ENCODE results near the gene RIPK1.

The RIPK1 gene

DNA sequence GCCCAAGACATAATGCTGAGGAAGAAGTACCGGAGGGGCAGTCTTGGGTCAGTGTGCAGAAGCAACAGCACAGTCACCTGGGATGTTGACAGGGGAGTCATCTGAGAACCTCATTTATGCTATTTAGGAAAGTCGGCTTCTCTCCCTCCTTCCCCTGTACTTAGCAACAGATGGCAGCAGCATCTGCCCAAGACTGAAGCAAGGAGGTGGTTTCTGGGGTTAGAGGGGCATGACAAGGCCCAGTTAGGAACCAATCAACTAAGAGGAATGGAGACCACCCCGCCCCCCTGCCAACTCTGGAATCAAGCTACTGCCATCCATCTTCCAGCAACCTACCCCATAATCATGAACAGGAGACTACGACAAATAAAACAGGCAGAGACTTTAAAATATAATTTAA, 21.7 kb downstream of the RIPK1 start:
- Histone ChIP-seq H3K36me3 (ENCODE audit: insufficient read depth, low read length) (peaks cover 41% of the 10 kb centered on the region), H3K27me3 (ENCODE audit: insufficient read depth, low read length, poor library complexity) (no peaks in the 10 kb centered on the region), H3K9ac (ENCODE audit: low read depth, low read length) (no peak overlapping the region), H2AFZ (ENCODE audit: low read depth, low read length) (no peak overlapping the region), H3K4me2 (ENCODE audit: insufficient read depth, low read length) (no peak overlapping the region), H3K27ac (ENCODE audit: low read length) (no peak overlapping the region), H3K4me1 (ENCODE audit: insufficient read depth, low read length) (no peaks in the 10 kb centered on the region), H3K79me2 (ENCODE audit: insufficient read depth, low read length) (no peaks in the 10 kb centered on the region), H4K20me1 (ENCODE audit: insufficient read depth, low read length) (peaks cover 5% of the 10 kb centered on the region; the same call in 1 of the 2 replicates), H3K9me3 (ENCODE audit: insufficient read depth, low read length, severe bottlenecking) (no peaks in the 10 kb centered on the region), H3K4me3 (ENCODE audit: low read depth in 1 of 2, low read length in 2 of 2) (no peak overlapping the region)
- TF ChIP-seq, protein P1, sequence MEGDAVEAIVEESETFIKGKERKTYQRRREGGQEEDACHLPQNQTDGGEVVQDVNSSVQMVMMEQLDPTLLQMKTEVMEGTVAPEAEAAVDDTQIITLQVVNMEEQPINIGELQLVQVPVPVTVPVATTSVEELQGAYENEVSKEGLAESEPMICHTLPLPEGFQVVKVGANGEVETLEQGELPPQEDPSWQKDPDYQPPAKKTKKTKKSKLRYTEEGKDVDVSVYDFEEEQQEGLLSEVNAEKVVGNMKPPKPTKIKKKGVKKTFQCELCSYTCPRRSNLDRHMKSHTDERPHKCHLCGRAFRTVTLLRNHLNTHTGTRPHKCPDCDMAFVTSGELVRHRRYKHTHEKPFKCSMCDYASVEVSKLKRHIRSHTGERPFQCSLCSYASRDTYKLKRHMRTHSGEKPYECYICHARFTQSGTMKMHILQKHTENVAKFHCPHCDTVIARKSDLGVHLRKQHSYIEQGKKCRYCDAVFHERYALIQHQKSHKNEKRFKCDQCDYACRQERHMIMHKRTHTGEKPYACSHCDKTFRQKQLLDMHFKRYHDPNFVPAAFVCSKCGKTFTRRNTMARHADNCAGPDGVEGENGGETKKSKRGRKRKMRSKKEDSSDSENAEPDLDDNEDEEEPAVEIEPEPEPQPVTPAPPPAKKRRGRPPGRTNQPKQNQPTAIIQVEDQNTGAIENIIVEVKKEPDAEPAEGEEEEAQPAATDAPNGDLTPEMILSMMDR (IDR thresholded peaks at IDR 0.05; ENCODE audit: borderline replicate concordance, extremely low read depth, low read length, poor library complexity, severe bottlenecking): no peak
- no peak for TF ChIP-seq EZH2 (IDR thresholded peaks at IDR 0.05; ENCODE audit: borderline replicate concordance, low read depth, low read length, severe bottlenecking)
- peak; percentile 18 for DNase-seq
- peak; percentile 80 for ATAC-seq (ENCODE audit: insufficient read depth, low read depth)

DNA sequence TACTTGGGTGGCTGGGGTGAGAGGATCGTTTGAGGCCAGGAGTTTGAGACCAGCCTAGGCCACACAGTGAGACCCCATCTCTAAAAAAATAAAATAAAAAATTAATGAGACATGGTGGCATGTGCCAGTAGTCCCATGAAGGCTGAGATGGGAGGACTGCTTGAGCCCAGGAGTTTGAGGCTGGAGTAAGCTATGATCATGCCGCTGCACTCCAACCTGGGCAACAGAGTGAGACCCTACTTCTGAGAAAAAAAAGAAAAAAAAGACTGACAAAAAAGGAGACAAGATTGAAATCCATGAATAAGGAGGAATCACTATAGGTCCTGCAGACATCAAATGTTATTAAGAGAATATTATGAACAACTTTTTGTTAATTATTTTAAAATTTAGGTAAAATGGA, 26.5 kb downstream of the RIPK1 start:
- H3K36me3 ChIP-seq (ENCODE audit: insufficient read depth, low read length): peaks cover 32% of the 10 kb centered on the region
- no peak for TF ChIP-seq EZH2 (IDR thresholded peaks at IDR 0.05; ENCODE audit: borderline replicate concordance, low read depth, low read length, severe bottlenecking)
- TF ChIP-seq, protein P1 (IDR thresholded peaks at IDR 0.05; ENCODE audit: borderline replicate concordance, extremely low read depth, low read length, poor library complexity, severe bottlenecking): no peak
- H3K9ac ChIP-seq (ENCODE audit: low read depth, low read length): no peak overlapping the region

DNA sequence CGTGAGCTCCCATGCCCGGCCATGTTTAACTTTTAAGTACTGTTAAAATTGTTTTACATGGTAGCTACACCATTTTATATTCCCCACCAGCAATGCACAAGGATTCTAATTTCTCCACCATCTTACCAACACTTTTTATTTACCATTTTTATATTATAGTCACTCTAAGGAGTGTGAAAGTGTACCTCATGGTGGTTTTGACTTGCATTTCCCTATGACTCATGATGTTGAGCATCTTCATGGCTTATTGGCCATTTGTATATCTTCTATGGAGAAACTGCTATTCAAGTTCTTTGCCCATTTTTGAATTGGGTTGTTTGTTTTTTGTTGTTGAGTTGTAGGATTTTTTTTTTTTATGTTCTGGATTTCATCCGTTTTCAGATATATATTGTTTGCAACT, 34.6 kb downstream of the RIPK1 start:
- Histone ChIP-seq H3K27ac (ENCODE audit: low read length) (no peak overlapping the region), H3K27me3 (ENCODE audit: insufficient read depth, low read length, poor library complexity) (no peaks in the 10 kb centered on the region), H3K9me3 (ENCODE audit: insufficient read depth, low read length, severe bottlenecking) (no peaks in the 10 kb centered on the region), H2AFZ (ENCODE audit: low read depth, low read length) (no peak overlapping the region), H3K4me3 (ENCODE audit: low read depth in 1 of 2, low read length in 2 of 2) (no peak overlapping the region), H3K4me1 (ENCODE audit: insufficient read depth, low read length) (no peaks in the 10 kb centered on the region), H3K79me2 (ENCODE audit: insufficient read depth, low read length) (no peaks in the 10 kb centered on the region), H3K9ac (ENCODE audit: low read depth, low read length) (no peak overlapping the region), H3K36me3 (ENCODE audit: insufficient read depth, low read length) (peaks cover 69% of the 10 kb centered on the region), H4K20me1 (ENCODE audit: insufficient read depth, low read length) (no peaks in the 10 kb centered on the region), H3K4me2 (ENCODE audit: insufficient read depth, low read length) (no peak overlapping the region)
- no peak for ATAC-seq (ENCODE audit: insufficient read depth, low read depth)
- DNase-seq: no peak
- TF ChIP-seq EZH2 (IDR thresholded peaks at IDR 0.05; ENCODE audit: borderline replicate concordance, low read depth, low read length, severe bottlenecking): no peak
- TF ChIP-seq, protein P1 (IDR thresholded peaks at IDR 0.05; ENCODE audit: borderline replicate concordance, extremely low read depth, low read length, poor library complexity, severe bottlenecking): no peak

More for the DNA sequence above, 26.5 kb downstream of the RIPK1 start:
- no peak for DNase-seq
- Histone ChIP-seq H3K79me2 (ENCODE audit: insufficient read depth, low read length) (no peaks in the 10 kb centered on the region), H3K4me3 (ENCODE audit: low read depth in 1 of 2, low read length in 2 of 2) (no peak overlapping the region), H3K4me2 (ENCODE audit: insufficient read depth, low read length) (no peak overlapping the region), H3K27ac (ENCODE audit: low read length) (no peak overlapping the region), H3K9me3 (ENCODE audit: insufficient read depth, low read length, severe bottlenecking) (no peaks in the 10 kb centered on the region), H3K27me3 (ENCODE audit: insufficient read depth, low read length, poor library complexity) (no peaks in the 10 kb centered on the region), H3K4me1 (ENCODE audit: insufficient read depth, low read length) (no peaks in the 10 kb centered on the region), H4K20me1 (ENCODE audit: insufficient read depth, low read length) (no peaks in the 10 kb centered on the region), H2AFZ (ENCODE audit: low read depth, low read length) (no peak overlapping the region)
- no peak for ATAC-seq (ENCODE audit: insufficient read depth, low read depth)
